Ishikawa (cell line): ENCODE data around the gene COL4A2.

Experiments used
- EGR1 ChIP-seq: IDR thresholded peaks from 2 replicates; pipeline ENCODE4 v1.6.1; 2012
- EP300 ChIP-seq: IDR thresholded peaks from 2 replicates; pipeline ENCODE4 v1.6.1; 2012; ENCODE audit warnings: borderline replicate concordance
- RAD21 ChIP-seq: IDR thresholded peaks from 2 replicates; pipeline ENCODE4 v1.6.1; 2012; ENCODE audit warnings: low read depth
- TAF1 ChIP-seq: IDR thresholded peaks from 2 replicates; pipeline ENCODE4 v1.6.1; 2012; ENCODE audit warnings: low read depth, mild to moderate bottlenecking
- TEAD4 ChIP-seq: IDR thresholded peaks from 2 replicates; pipeline ENCODE4 v1.6.1; 2012
- ZBTB7A ChIP-seq: IDR thresholded peaks from 2 replicates; pipeline ENCODE4 v1.6.1; 2012; ENCODE audit warnings: low read depth
- TF ChIP-seq, protein P1 (sequence below): IDR thresholded peaks from 2 replicates; pipeline ENCODE4 v1.6.1; 2012
- TF ChIP-seq, protein P2 (sequence below): IDR thresholded peaks from 2 replicates; pipeline ENCODE4 v1.6.1; 2012; ENCODE audit warnings: low read depth, mild to moderate bottlenecking

DNA sequence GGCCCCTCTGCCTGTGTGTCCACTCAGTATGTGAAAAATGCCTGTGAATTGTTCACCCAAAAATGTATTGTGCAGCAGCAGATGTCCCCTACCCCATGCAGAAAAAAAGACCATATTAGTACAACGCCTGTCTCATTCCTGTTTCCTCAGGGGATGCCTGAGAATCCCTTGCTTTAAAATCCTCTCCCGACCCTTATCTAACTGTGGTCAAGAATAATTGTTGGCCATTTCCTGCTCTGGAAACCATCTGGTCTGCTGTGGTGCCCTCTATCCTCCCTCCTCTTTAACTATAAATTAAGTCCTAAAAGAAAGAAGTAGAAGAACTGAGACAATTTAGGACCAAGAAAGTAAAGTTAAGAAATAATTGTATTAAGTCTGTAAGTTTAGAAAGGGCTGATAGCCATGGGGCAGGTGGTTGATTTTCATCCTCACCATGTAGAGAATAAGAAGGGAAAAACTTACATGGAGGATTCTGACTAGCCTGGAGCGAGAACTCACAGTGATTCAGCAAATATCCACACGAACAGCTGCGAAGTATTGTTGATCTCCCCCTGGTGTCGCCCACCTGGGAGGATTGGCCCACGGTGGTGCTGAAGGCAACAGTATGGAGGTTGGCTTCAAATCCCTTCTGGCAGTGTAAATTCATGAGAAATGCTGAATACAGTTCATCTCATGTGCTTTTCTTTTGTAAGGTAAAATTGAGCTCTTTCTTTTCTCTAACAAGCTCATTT, 85.6 kb downstream of the COL4A2 start:
- TF ChIP-seq ZBTB7A (no peak), EGR1 (no peak), EP300 (no peak), TEAD4 (no peak), TAF1 (no peak), RAD21 (no peak)
- TF ChIP-seq, protein P1, sequence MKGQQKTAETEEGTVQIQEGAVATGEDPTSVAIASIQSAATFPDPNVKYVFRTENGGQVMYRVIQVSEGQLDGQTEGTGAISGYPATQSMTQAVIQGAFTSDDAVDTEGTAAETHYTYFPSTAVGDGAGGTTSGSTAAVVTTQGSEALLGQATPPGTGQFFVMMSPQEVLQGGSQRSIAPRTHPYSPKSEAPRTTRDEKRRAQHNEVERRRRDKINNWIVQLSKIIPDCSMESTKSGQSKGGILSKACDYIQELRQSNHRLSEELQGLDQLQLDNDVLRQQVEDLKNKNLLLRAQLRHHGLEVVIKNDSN = no peak
- TF ChIP-seq, protein P2, sequence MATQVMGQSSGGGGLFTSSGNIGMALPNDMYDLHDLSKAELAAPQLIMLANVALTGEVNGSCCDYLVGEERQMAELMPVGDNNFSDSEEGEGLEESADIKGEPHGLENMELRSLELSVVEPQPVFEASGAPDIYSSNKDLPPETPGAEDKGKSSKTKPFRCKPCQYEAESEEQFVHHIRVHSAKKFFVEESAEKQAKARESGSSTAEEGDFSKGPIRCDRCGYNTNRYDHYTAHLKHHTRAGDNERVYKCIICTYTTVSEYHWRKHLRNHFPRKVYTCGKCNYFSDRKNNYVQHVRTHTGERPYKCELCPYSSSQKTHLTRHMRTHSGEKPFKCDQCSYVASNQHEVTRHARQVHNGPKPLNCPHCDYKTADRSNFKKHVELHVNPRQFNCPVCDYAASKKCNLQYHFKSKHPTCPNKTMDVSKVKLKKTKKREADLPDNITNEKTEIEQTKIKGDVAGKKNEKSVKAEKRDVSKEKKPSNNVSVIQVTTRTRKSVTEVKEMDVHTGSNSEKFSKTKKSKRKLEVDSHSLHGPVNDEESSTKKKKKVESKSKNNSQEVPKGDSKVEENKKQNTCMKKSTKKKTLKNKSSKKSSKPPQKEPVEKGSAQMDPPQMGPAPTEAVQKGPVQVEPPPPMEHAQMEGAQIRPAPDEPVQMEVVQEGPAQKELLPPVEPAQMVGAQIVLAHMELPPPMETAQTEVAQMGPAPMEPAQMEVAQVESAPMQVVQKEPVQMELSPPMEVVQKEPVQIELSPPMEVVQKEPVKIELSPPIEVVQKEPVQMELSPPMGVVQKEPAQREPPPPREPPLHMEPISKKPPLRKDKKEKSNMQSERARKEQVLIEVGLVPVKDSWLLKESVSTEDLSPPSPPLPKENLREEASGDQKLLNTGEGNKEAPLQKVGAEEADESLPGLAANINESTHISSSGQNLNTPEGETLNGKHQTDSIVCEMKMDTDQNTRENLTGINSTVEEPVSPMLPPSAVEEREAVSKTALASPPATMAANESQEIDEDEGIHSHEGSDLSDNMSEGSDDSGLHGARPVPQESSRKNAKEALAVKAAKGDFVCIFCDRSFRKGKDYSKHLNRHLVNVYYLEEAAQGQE = no peak
